GM12875 (cell line): ENCODE results near the gene CTIF.

Experiments used
- H3K4me3 ChIP-seq: one replicate; pipeline ENCODE4 v1.5.1; 2011; ENCODE audit warnings: low read depth, low read length, control low read depth
- TF ChIP-seq, protein P1 (sequence below): IDR thresholded peaks from 2 replicates; pipeline ENCODE4 v1.5.1; 2011; ENCODE audit warnings: low read depth, mild to moderate bottlenecking, control low read depth, inconsistent platforms, low read length, moderate library complexity, borderline replicate concordance; ENCODE audit not compliant: insufficient read depth

CTIF gene

DNA sequence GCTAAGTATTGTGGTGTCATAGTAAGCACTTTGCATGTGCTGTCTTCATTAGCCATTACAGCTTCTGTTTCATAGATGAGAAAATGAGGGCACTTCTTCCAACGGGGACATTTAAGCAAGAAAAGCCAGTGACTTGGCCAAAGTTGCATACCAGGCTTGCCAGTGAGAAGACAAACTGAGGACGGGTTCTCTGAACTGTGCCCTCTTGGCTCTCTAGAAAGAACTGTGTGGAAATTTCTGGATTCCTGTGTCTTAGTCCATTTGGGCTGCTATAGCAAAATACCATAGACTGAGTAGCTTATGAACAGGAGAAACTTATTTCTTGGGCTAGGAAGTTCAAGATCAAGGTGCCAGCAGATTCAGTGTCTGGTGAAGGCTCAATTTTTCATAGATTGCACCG lies 13.3 kb downstream of the CTIF start:
- TF ChIP-seq, protein P1, sequence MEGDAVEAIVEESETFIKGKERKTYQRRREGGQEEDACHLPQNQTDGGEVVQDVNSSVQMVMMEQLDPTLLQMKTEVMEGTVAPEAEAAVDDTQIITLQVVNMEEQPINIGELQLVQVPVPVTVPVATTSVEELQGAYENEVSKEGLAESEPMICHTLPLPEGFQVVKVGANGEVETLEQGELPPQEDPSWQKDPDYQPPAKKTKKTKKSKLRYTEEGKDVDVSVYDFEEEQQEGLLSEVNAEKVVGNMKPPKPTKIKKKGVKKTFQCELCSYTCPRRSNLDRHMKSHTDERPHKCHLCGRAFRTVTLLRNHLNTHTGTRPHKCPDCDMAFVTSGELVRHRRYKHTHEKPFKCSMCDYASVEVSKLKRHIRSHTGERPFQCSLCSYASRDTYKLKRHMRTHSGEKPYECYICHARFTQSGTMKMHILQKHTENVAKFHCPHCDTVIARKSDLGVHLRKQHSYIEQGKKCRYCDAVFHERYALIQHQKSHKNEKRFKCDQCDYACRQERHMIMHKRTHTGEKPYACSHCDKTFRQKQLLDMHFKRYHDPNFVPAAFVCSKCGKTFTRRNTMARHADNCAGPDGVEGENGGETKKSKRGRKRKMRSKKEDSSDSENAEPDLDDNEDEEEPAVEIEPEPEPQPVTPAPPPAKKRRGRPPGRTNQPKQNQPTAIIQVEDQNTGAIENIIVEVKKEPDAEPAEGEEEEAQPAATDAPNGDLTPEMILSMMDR = no peak
- no peak overlapping the region for H3K4me3 ChIP-seq

DNA sequence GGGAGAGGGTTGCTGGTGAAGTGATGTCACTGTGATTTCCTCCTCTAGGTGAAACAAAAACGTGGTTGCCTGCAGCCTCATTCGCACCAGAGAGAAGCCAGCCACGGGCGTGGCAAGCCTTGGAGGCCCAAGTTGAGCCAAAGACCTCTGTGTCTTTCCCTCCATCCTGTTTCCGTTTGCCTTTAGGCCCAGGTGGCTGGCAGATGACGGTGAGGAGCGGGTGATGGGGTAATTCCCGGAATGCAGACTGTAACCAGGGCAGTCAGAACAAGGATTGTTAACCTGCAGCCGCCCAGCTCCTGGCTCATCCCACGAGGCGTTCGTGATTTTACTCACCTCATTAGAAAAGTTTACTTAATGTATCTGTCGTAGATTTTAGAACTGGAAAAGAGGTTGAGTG lies 14.4 kb downstream of the CTIF start:
- H3K4me3 ChIP-seq = no peak overlapping the region
- TF ChIP-seq, protein P1 = no peak

DNA sequence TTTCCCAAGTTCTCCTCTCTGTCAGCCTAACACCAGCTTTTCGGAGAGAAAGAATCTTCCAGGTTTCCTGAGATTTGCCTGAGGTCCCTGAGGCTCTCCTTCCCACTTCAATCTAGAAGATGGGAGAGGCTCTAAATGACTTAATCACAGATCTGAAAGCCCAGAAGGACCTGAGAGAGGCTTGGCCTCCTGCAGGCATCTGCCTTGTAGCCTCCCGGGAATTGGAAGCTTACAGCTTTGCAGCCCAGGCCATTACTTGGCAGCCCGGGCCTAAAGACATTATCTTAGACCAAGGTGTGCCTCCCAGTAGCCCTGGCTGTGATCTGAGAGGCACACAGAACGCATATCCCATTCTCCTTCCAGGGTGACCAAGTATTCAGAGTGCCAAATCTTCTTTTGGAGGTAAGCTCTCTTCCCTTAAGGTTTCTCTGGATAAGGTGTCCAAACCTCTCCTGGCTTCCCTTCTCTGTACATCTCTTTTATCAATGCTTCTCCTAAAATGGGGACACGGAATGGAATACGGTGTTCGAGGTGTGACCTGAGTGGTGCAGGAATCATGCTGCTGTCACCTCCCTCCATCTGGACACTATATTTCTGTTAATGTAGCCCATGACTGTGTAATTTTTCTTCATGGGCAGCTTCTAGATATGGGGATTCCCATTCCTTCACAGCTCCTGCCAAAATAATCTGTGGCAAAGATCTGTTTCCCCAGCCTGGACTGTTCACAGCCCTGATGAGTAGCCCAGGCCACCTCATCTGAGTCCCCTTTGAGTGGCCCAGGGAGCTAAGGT lies 16.0 kb downstream of the CTIF start:
- H3K4me3 ChIP-seq = no peak overlapping the region
- TF ChIP-seq, protein P1 = no peak

DNA sequence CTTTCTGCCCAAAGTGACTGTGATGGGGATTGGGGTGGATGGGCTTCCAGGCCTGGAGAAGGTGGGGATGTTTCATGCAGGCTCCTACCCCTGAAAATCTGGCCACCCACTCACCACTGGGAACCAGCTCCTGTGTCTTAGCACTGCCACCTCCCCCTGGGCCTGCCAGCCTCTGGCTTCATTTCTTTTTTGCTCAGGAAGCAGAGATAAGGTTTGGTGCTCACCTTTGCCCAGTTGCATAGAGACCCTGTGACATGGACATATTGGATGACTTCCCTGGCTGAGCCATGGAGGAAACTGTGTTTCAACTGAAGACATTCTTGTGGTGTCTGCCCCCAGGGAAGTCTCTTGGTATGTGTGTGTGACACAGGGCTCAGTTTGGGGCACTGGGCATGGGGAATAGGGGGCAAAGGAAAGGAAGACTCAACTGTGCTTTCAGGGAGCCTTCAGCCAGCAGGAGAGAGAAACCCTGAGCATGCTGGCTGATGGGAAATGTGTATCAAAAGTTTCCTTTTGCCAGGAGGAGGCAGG lies 16.7 kb downstream of the CTIF start:
- TF ChIP-seq, protein P1 = no peak
- H3K4me3 ChIP-seq = no peak overlapping the region

DNA sequence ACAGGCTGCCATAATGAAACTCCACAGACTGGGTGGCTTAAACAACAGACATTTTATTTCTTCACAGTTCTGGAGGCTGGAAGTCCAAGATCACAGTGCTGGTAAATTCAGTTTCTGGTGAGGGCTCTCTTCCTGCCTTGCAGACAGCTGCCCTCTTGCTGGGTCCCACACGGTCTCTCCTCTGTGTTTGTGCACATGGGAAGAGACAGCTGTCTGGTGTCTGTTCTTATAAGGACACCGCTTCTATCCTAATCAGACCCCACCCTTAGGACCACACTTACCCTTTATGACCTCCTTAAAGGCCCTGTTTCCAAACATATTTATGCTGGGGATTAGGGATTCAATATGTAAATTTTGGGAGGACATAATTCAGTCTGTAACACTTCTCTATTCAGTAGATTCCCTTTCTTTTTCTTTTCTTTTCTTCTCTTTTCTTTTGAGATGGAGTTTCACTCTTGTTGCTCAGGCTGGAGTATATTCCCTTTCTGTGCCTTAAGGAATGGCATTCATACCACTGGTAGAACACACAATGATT lies 18.9 kb downstream of the CTIF start:
- no peak overlapping the region for H3K4me3 ChIP-seq
- TF ChIP-seq, protein P1 = no peak

DNA sequence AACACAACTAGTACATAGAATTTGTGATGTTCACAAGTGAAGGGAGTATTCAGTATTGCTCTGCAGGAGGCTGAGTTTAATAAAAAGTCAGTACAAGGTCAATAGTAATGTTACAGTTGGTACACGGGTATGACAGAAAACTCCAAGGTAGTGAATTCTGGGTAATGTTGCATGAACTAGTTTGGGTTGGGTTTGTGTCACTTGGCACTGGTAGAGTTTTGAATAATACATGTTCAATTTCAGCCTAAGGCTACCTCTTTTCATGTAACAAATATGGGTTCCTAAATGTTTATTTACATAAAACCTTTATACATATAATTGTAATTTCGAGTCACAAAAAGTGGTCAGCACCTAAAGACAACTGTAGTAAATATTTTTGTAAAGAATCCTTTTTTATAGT lies 19.4 kb downstream of the CTIF start:
- TF ChIP-seq, protein P1 = no peak
- no peak overlapping the region for H3K4me3 ChIP-seq

DNA sequence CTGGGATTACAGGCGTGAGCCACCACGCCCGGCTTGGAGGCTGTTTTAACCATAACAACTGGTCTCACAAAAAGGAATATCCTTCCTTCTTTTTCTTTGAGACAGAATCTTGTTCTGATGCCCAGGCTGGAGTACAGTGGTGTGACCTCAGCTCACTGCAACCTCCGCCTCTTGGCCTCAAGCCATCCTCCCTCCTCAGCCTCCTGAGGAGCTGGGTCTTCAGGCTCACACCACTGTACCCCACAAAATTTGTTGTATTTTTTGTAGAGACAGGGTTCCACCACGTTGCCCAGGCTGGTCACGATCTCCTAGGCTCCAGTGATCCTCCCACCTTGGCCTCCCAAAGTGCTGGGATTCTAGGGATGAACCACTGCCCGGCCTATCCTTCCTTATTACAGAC lies 21.7 kb downstream of the CTIF start:
- H3K4me3 ChIP-seq = no peak overlapping the region
- TF ChIP-seq, protein P1 = no peak
